HG03066 (cell line): ENCODE data around the gene CCDC179.

Experiments used
- ATAC-seq: cut with Tn5 transposase; IDR thresholded peaks from one replicate; pipeline ENCODE4 v1.9.1; 2021; ENCODE audit warnings: low read depth; ENCODE audit not compliant: unreplicated experiment

The CCDC179 gene

DNA sequence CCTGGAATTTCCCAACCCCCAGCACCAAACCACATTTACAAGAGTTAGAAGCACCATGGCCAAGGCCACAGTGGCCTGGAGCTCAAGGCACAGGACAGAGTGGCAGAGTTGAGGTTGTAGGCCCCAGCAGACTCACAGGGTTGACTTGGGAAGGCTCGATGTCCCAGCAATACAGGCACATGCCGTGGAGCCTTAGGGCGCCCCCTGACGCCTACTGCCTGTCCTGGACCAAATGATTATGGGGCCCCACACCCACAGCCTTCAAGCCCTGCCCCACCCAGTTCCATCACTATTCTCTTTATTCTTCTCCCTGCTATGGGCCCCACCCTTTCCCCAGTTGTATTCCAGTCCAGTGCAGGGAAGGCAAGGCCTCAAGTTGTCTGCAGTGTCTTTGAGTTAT lies at the start of gene CCDC179:
Gene CCDC179 (minus strand): TSS at position 234 of the 400 bp plus-strand sequence. CDS start 53 bp downstream, at position 181.
- ATAC-seq = no peak

- no peak for ATAC-seq
These were observed 43.5 kb upstream of the CCDC179 start for GRCh38 chr11:22903782-22904181.

- ATAC-seq = no peak
These were observed 41.3 kb upstream of the CCDC179 start for GRCh38 chr11:22901603-22902002.

DNA sequence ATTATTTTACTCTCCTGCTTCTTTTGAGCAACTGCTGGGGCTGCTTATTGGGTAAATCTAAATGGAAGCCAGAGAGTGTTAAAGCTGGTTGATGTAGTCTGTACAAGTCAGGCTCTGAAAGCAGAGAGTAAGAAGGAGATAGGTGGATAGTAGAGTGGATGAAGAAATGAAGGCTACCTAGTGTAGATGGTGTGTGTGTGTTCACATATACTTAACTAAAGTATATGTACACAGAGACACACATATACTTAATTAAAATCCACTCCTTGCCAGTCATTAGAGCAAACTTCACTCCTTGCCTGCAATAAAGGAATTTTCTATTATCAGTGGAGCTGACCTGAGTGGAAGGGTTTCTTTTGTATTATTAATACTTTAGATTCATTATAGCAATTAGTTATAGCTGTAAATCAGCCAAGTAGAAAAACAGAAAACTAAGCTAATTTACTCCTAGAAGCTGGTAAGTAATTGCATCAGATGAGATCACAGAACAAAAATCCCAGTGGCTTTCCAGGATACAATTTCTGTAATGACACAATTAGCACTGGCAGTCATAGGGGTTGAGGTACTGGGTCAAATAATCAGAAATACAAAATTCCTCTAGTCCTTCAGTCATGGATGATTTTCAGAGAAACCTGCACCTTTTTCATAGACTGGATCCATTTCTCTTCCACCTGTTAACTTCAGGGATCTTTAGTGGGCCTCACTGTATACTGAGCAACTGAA lies 40.7 kb upstream of the CCDC179 start:
- no peak for ATAC-seq

DNA sequence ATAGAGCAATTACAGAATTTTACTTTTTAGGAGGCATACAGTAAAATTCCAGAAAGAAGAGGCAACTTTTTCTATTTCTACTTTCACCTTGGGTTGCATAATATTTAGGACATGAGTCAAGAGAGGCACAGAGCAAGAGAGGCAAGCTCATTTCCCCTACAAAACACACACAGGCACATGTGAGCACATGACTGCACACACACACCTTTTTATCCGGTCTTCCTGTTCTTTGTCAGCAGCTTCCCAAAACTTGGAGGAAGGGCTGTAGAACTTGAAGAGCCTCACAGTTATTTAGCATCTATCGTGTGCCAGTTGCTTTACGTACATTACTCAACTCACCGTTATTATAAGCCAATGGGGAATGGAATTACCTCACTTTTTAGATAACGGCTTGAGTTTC lies 37.8 kb upstream of the CCDC179 start:
- no peak for ATAC-seq

DNA sequence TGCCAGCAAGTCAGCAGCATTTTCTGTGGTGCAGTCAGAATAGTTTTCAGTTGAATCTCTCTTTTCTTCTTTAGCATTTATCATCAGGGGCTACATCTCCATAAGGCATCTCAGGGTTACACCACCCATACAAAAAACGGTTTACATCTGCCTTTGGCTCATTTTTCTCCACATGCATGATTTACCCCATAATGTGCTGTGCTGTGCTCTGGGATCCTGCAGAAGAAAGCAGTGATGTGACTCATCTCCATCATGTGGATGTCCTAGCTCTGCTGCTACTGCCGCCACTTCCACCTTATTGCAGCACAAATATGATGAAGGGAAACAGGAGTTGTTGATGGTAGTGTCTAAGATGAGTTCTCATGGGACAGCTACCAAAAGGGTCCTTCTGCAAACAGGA lies 30.0 kb upstream of the CCDC179 start:
- no peak for ATAC-seq

GRCh38 chr11:22884217-22884616 lies 23.9 kb upstream of the CCDC179 start:
- no peak for ATAC-seq

- no peak for ATAC-seq
These were observed 19.4 kb upstream of the CCDC179 start for GRCh38 chr11:22879630-22880029.

GRCh38 chr11:22878604-22879003 lies 18.3 kb upstream of the CCDC179 start:
- ATAC-seq = no peak

GRCh38 chr11:22878039-22878438 lies 17.8 kb upstream of the CCDC179 start:
- no peak for ATAC-seq

GRCh38 chr11:22875869-22876473 lies 15.7 kb upstream of the CCDC179 start:
- peak; percentile 100 for ATAC-seq

GRCh38 chr11:22869325-22869724 lies 9.1 kb upstream of the CCDC179 start:
- no peak for ATAC-seq

- no peak for ATAC-seq
These were observed 518 bp downstream of the CCDC179 start for GRCh38 chr11:22859756-22860155.

DNA sequence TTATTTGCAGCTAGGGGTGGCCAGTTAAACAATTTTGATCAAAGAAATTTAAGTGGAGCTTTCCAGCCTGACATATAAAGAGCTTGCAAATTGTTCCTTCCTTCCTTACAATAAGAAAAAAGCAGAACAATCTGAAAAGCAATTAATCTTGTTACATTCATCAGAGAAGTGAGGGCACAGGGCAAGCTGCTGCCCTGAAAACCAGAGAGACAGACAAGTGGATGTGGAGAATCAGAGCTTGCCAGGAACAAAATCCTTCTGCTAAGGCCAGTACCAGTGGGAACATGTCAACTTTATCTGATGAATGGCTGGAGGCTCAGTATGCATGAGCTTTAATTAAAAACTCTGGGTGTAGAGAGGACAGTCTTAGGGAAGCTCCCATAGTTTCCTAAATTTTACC lies 8.8 kb downstream of the CCDC179 start:
- ATAC-seq = no peak

- no peak for ATAC-seq
These were observed 13.5 kb downstream of the CCDC179 start for GRCh38 chr11:22846726-22847125.

GRCh38 chr11:22832315-22833015 lies 27.8 kb downstream of the CCDC179 start:
- ATAC-seq = no peak

DNA sequence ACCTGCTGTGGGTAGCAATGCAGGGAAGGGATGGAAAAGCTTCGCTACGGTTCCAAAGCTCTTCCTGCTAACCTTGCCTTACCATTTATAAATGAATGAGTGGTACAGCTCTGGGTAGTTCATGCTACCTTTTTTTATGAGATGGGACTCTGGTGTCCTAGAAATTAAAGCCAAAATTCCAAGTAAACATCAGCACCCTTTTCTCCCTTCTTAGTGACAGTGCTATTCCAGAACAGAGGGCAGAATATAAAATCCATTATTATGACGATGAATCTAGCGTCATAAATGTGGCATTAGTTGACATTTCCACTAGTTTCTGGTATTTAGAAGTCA lies 30.2 kb downstream of the CCDC179 start:
- ATAC-seq = no peak

DNA sequence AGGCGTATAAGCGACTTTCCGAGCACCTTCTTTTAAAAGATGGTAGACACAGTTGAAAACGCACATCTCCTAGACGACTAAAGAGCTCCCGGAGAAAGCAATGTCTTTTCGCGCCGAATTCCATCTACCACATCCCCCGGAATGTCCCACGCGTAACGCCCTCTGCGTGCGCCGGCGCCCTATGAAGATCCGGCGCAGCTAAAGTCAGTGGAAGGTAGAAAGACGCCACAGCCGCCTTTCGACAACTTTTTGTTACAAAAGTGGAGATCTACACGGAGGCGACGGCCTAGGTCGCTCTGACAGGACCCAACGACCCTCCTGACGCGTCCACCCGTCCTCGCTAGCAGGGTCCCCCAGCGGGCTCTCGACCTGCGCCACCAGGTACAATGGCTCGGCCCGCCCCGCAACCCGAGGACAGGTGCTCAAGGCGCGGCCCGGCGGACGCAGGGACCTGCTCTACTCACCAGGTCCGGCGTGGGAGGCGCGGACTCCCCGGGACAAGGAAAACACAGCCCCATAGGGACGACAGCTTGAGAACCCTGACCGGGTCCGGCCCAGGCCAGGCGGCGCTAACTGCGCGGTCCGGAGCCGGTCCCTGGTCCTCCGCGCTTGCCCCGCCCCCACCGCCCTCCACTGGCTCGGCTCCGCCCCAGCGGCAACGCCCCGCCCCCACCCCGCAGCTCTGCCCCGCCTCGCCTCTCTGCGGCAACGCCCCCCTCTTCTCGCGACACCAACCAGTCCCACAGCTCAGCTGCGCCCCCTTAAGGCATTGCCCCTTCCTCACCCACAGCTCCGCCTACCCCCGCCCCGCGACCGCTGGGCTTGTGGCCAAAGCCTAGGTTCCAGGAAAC lies 30.8 kb downstream of the CCDC179 start, which contains the start of gene SVIP:
Gene SVIP (minus strand): TSS at position 571 of the 851 bp plus-strand sequence. CDS start 53 bp downstream, at position 518.
- peak; percentile 97 for ATAC-seq

DNA sequence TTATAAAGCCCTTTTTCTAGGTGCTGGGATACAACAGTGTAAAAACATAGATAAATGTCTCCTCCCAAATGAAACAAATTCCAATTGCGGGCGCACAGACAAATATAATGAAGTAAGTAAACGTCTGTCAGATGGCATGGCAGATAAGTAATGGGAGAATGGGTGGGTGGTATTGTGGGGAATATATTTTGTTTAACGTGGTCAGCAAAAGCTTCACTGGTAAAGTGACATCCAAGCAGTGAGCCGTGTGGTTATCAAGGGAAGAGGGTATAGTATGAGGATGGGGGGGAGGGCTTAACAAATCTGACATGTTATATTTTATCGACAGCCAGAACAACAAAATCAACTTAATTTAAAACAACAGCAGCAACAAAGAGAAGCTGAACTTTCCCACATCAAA lies 31.9 kb downstream of the CCDC179 start:
- ATAC-seq = no peak

- ATAC-seq = no peak
These were observed 38.1 kb downstream of the CCDC179 start for GRCh38 chr11:22822203-22822602.

GRCh38 chr11:22809893-22810292 lies 50.4 kb downstream of the CCDC179 start:
- ATAC-seq = no peak
